Loucy (cell line): ENCODE measurements around the gene FBLN5.

ENCODE experiments used
- H2AFZ ChIP-seq: fragments of 200-600 bp; sonication (generic); 2 replicates; pipeline ENCODE4 v1.6.0; 2016; ENCODE audit warnings: antibody characterized with exemption, mild to moderate bottlenecking, low read length, moderate library complexity
- H3F3A ChIP-seq: fragments of 200-600 bp; 2 replicates; pipeline ENCODE4 v1.6.0; 2016; ENCODE audit warnings: antibody characterized with exemption, low read depth, mild to moderate bottlenecking
- H3K27me3 ChIP-seq: fragments of 200-600 bp; sonication (generic); 2 replicates; pipeline ENCODE4 v1.6.1; 2014; ENCODE audit warnings: low read length, mild to moderate bottlenecking; ENCODE audit not compliant: insufficient read depth, poor library complexity, severe bottlenecking
- H3K36me3 ChIP-seq: fragments of 200-600 bp; sonication (generic); 2 replicates; pipeline ENCODE4 v1.6.1; 2016; ENCODE audit warnings: low read length; ENCODE audit not compliant: insufficient read depth
- H3K4me1 ChIP-seq: fragments of 200-600 bp; sonication (generic); 2 replicates; pipeline ENCODE4 v1.5.1; 2014; ENCODE audit warnings: low read length, mild to moderate bottlenecking; ENCODE audit not compliant: insufficient read depth, poor library complexity, severe bottlenecking
- H3K4me2 ChIP-seq: fragments of 200-600 bp; sonication (generic); 2 replicates; pipeline ENCODE4 v1.6.0; 2014; ENCODE audit warnings: antibody characterized with exemption, low read length, low read depth, mild to moderate bottlenecking; ENCODE audit not compliant: poor library complexity, severe bottlenecking
- H3K4me3 ChIP-seq: fragments of 200-600 bp; sonication (generic); 2 replicates; pipeline ENCODE4 v1.5.1; 2014; ENCODE audit warnings: low read length, mild to moderate bottlenecking, mixed read lengths; ENCODE audit not compliant: poor library complexity, severe bottlenecking
- H3K79me2 ChIP-seq: fragments of 200-600 bp; sonication (generic); 2 replicates; pipeline ENCODE4 v1.6.1; 2014; ENCODE audit warnings: low read length; ENCODE audit not compliant: insufficient read depth
- H3K9ac ChIP-seq: fragments of 200-600 bp; sonication (generic); 2 replicates; pipeline ENCODE4 v1.6.0; 2014; ENCODE audit warnings: mild to moderate bottlenecking, low read depth, low read length, moderate library complexity; ENCODE audit not compliant: poor library complexity, severe bottlenecking
- H3K9me2 ChIP-seq: fragments of 200-600 bp; sonication (generic); replicated peaks from 2 replicates; pipeline ENCODE4 v1.6.1; 2016; ENCODE audit warnings: low read depth, low read length, mixed read lengths
- H3K9me3 ChIP-seq: fragments of 200-600 bp; sonication (generic); 2 replicates; pipeline ENCODE4 v1.6.1; 2014; ENCODE audit warnings: mild to moderate bottlenecking, antibody characterized with exemption, low read length, low read depth; ENCODE audit not compliant: insufficient read depth
- H4K20me1 ChIP-seq: fragments of 200-600 bp; sonication (generic); 2 replicates; pipeline ENCODE4 v1.6.0; 2014; ENCODE audit warnings: antibody characterized with exemption, low read length, mild to moderate bottlenecking; ENCODE audit not compliant: insufficient read depth, poor library complexity, severe bottlenecking
- CTCF ChIP-seq: fragments of 200-600 bp; sonication (generic); conservative IDR thresholded peaks from 2 replicates; pipeline ENCODE4 v1.5.1; 2014; ENCODE audit warnings: mild to moderate bottlenecking, antibody characterized with exemption, low read length
- EZH2phosphoT487 ChIP-seq: fragments of 200-600 bp; IDR thresholded peaks from 2 replicates; pipeline ENCODE4 v1.6.1; 2018; ENCODE audit warnings: antibody characterized with exemption, mild to moderate bottlenecking, moderate library complexity, borderline replicate concordance

Gene FBLN5

DNA sequence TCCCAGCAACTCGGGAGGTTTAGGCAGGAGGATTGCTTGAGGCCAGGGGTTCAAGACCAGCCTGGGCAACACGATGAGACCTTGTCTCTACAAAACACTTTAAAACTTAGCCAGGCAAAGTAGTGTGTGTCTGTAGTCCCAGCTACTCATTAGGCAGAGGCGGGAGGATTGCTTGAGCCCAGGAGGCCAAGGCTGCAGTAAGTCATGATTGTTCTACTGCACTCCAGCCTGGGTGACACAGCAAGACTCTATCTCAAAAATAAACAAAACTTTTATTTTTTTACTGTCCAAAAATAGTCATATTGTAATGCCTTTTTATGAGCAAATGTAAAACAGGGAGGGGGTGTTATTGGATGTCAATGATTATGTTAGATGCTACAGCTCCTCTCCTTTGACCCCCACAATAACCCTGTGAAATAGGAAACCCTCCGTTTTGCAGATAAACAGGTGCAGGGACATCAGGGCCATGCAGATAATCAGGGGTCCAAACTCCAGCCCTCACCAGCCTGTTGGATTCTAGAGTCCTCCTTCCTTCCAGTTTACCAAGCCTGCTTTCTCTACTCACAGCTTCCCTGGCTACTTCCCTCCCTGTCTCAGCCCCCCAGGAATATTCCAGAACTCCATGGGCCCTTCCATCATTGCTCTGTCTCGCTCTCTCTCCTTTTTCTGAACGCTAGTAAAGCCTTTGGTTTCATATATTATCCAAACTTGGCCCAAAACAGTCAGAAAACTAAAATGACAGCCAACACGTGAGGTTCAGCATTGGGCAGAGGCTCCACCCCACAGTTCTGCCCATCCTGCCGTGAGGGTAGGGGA, 5.9 kb upstream of the FBLN5 start:
- Histone ChIP-seq H4K20me1 (no peaks in the 10 kb centered on the region), H3K9me3 (no peaks in the 10 kb centered on the region), H3K4me3 (no peak overlapping the region), H3K9ac (no peak overlapping the region), H3K4me1 (no peaks in the 10 kb centered on the region), H3K79me2 (no peaks in the 10 kb centered on the region), H3K27me3 (no peaks in the 10 kb centered on the region), H3K9me2 (no peaks in the 10 kb centered on the region), H2AFZ (no peak overlapping the region), H3F3A (no peaks in the 10 kb centered on the region), H3K4me2 (no peak overlapping the region), H3K36me3 (no peaks in the 10 kb centered on the region)
- TF ChIP-seq EZH2phosphoT487 (no peak), CTCF (no peak)

- no peaks in the 10 kb centered on the region for H3K27me3 ChIP-seq
- TF ChIP-seq CTCF (no peak), EZH2phosphoT487 (no peak)
- H3K9me3 ChIP-seq, result no peaks in the 10 kb centered on the region
- no peaks in the 10 kb centered on the region for H3K36me3 ChIP-seq
- H3K79me2 ChIP-seq, result no peaks in the 10 kb centered on the region
- no peaks in the 10 kb centered on the region for H4K20me1 ChIP-seq
- H3K4me3 ChIP-seq, result no peak overlapping the region
- no peaks in the 10 kb centered on the region for H3F3A ChIP-seq
- no peak overlapping the region for H2AFZ ChIP-seq
- H3K4me1 ChIP-seq, result no peaks in the 10 kb centered on the region
- H3K9ac ChIP-seq, result no peak overlapping the region
- H3K4me2 ChIP-seq, result no peak overlapping the region
- no peaks in the 10 kb centered on the region for H3K9me2 ChIP-seq
These were observed 646 bp downstream of the FBLN5 start for GRCh38 chr14:91946622-91947474.

GRCh38 chr14:91945751-91946621, 1.5 kb downstream of the FBLN5 start:
- no peak for TF ChIP-seq CTCF
- TF ChIP-seq EZH2phosphoT487, result no peak
- Histone ChIP-seq H4K20me1 (no peaks in the 10 kb centered on the region), H3K27me3 (no peaks in the 10 kb centered on the region), H3K9me3 (no peaks in the 10 kb centered on the region), H3K4me3 (no peak overlapping the region), H3K79me2 (no peaks in the 10 kb centered on the region), H3F3A (no peaks in the 10 kb centered on the region), H3K36me3 (no peaks in the 10 kb centered on the region), H3K4me2 (no peak overlapping the region), H3K4me1 (no peaks in the 10 kb centered on the region), H2AFZ (no peak overlapping the region), H3K9ac (no peak overlapping the region), H3K9me2 (no peaks in the 10 kb centered on the region)
